K562 (cell line): ENCODE data around the gene CD8A. TPM values are rescaled to one million over a fixed set of nuclear protein-coding genes. Genes with fewer than 3 reads are reported as not detected.
A peak's percentile ranks its signal among the peaks of the same experiment; 100 is the strongest.

ENCODE experiments used
- ATAC-seq: fragments of 200-7000 bp; cut with Tn5 transposase; 3 replicates; pipeline ENCODE4 v1.9.1; 2020; ENCODE audit warnings: moderate library complexity
- BruUV-seq: library from RNA; stranded (reverse); fragments of 400-500 nt; replicated peaks from 2 replicates; lab custom pipeline; 2021; lab: Mats Ljungman, UMichigan
- CTCF ChIA-PET: fragments of 300-600 bp; formaldehyde crosslinking; extraction: SDS; loops from one replicate; lab custom pipeline; 2021; ENCODE audit warnings: low intra/inter-chr PET ratio; lab: Yijun Ruan, JAX
- POLR2A ChIA-PET: fragments of 300-600, 350-650 bp; sonication (Branson Sonifier 250); formaldehyde crosslinking; extraction: SDS; loops from one replicate; lab custom pipeline; 2021; ENCODE audit warnings: antibody characterized with exemption, inconsistent platforms; lab: Yijun Ruan, JAX
- DNase-seq, 4 experiments: peaks; one replicate each; pipeline versions ENCODE4 v3.0.0 to v3.0.0-alpha.2; 2011 to 2018; ENCODE audit warnings: low spot score in 3 of 4, mixed read lengths in 3 of 4; ENCODE audit errors: extremely low read depth in 1 of 4
- FAIRE-seq: peaks from 2 replicates; lab custom pipeline; 2011; peaks lifted over from hg19 to GRCh38; lab: Jason Lieb, UNC
- H2AFZ ChIP-seq: 2 replicates; pipeline ENCODE4 v1.6.0; 2011; ENCODE audit warnings: low read depth, low read length, control low read depth, inconsistent platforms
- H3K27ac ChIP-seq: fragments of 200-600 bp; 3 replicates; pipeline ENCODE4 v1.8.0; 2011; ENCODE audit warnings: low read depth, mild to moderate bottlenecking, control low read depth, inconsistent platforms, low read length, moderate library complexity, mixed read lengths; ENCODE audit errors: extremely low read depth
- H3K27me3 ChIP-seq, 2 experiments: fragments of 300-600 bp in 1 of 2; 2 replicates in 1 of 2; 3 replicates in 1 of 2; pipeline versions ENCODE4 v1.6.0 to v1.8.0; 2011; ENCODE audit warnings: inconsistent platforms in 2 of 2, low read length in 2 of 2, mild to moderate bottlenecking in 1 of 2, mixed read lengths in 1 of 2, moderate library complexity in 1 of 2; ENCODE audit not compliant: control insufficient read depth in 2 of 2, insufficient read depth in 2 of 2
- H3K36me3 ChIP-seq: fragments of 300-600 bp; 3 replicates; pipeline ENCODE4 v1.8.0; 2011; ENCODE audit warnings: mild to moderate bottlenecking, low read length, inconsistent platforms; ENCODE audit not compliant: control insufficient read depth, insufficient read depth
- H3K4me1 ChIP-seq, 2 experiments: fragments of 200-600 bp in 1 of 2; replicated peaks in 1 of 2; 2 replicates in 1 of 2; 3 replicates in 1 of 2; pipeline versions ENCODE4 v1.5.1 to v1.8.0; 2011; ENCODE audit warnings: inconsistent platforms in 2 of 2, low read length in 2 of 2, mild to moderate bottlenecking in 1 of 2, mixed read lengths in 1 of 2, moderate library complexity in 1 of 2; ENCODE audit not compliant: control insufficient read depth in 2 of 2, insufficient read depth in 2 of 2
- H3K4me2 ChIP-seq: 2 replicates; pipeline ENCODE4 v1.6.1; 2011; ENCODE audit warnings: low read length, control low read depth, inconsistent platforms, mixed read lengths; ENCODE audit not compliant: insufficient read depth
- H3K4me3 ChIP-seq: fragments of 200-600 bp; sonication (generic), shearing (Covaris generic); 2 replicates; pipeline ENCODE4 v1.5.1; 2016; ENCODE audit warnings: control low read depth, inconsistent platforms
- H3K79me2 ChIP-seq: fragments of 200-600 bp; 3 replicates; pipeline ENCODE4 v1.8.0; 2011; ENCODE audit warnings: low read length, inconsistent platforms; ENCODE audit not compliant: control insufficient read depth, insufficient read depth
- H3K9ac ChIP-seq, 2 experiments: 2 replicates each; pipeline versions ENCODE4 v1.6.0 to v1.6.1; 2011; ENCODE audit warnings: low read depth in 2 of 2, low read length in 2 of 2, control low read depth in 1 of 2, inconsistent platforms in 1 of 2, mild to moderate bottlenecking in 1 of 2, mixed read lengths in 1 of 2; ENCODE audit not compliant: insufficient read depth in 1 of 2
- H3K9me1 ChIP-seq: one replicate; pipeline ENCODE4 v1.6.0; 2011; ENCODE audit warnings: inconsistent platforms, mild to moderate bottlenecking, low read length, moderate library complexity; ENCODE audit not compliant: control insufficient read depth, insufficient read depth
- H3K9me3 ChIP-seq: replicated peaks from 2 replicates; pipeline ENCODE4 v1.5.1; 2011; ENCODE audit warnings: low read depth, low read length, inconsistent platforms; ENCODE audit not compliant: control insufficient read depth, insufficient read depth
- H4K20me1 ChIP-seq: replicated peaks from 2 replicates; pipeline ENCODE4 v1.6.1; 2011; ENCODE audit warnings: low read length, inconsistent platforms, mixed read lengths; ENCODE audit not compliant: control insufficient read depth, insufficient read depth
- E2F6 ChIP-seq, 2 experiments: IDR thresholded peaks; 2 replicates each; pipeline ENCODE4 v1.6.1; 2011; ENCODE audit warnings: borderline replicate concordance in 1 of 2, control low read depth in 1 of 2, low read depth in 1 of 2, low read length in 1 of 2, mild to moderate bottlenecking in 1 of 2, mixed read lengths in 1 of 2, moderate library complexity in 1 of 2; ENCODE audit not compliant: insufficient read depth in 1 of 2, insufficient read length in 1 of 2, poor library complexity in 1 of 2, severe bottlenecking in 1 of 2; ENCODE audit errors: extremely low read depth in 1 of 2
- L3MBTL2 ChIP-seq: fragments of 450-650 bp; IDR thresholded peaks from 2 replicates; pipeline ENCODE4 v1.6.1; 2016; ENCODE audit warnings: mild to moderate bottlenecking, moderate library complexity
- MGA ChIP-seq: fragments of 450-650 bp; IDR thresholded peaks from 2 replicates; pipeline ENCODE4 v1.6.1; 2016; ENCODE audit warnings: mild to moderate bottlenecking, moderate library complexity
- POLR2B ChIP-seq: fragments of 450-650 bp; IDR thresholded peaks from 2 replicates; pipeline ENCODE4 v1.6.1; 2018; ENCODE audit warnings: low read depth; ENCODE audit not compliant: partially characterized antibody
- ZNF583 ChIP-seq: fragments of 250-450 bp; sonication (Bioruptor Pico); IDR thresholded peaks from 2 replicates; pipeline ENCODE4 v1.4.0; 2020
- WGBS: fragments of 100-300 bp; shearing (Covaris generic); methylation state at CpG from one replicate; pipeline ENCODE4 v1.1.6; 2016; ENCODE audit warnings: low coverage, mixed read lengths; ENCODE audit not compliant: insufficient coverage; ENCODE audit errors: missing lambda C conversion rate; 5-methylcytosine and 5-hydroxymethylcytosine counted together
- in situ Hi-C: fragments of 300-500 bp; cut with MboI; formaldehyde crosslinking; loops from 4 replicates; pipeline ENCODE4 v1.15.0; 2018; ENCODE audit warnings: inconsistent platforms, mixed read lengths
- intact Hi-C: fragments of 100-400 bp; cut with micrococcal nuclease; formaldehyde crosslinking; loops from 2 replicates; pipeline ENCODE4 v1.14.2; 2022
- polyA plus RNA-seq, 8 experiments: library from polyadenylated mRNA; depleted of rRNA in 4 of 8; stranded (reverse) in 5 of 8; unstranded in 3 of 8; fragments of >200 nt; fragmentation: Nextera tagmentation in 2 of 8; fragmentation: Illumina TruSeq in 1 of 8; extraction: Ambion mirVana in 2 of 8; extraction: Trizol in 1 of 8; gene quantifications; 2 replicates each; pipeline versions ENCODE4 v1.2.1 to v1.2.3, GENCODE V29; 2011 to 2014; ENCODE audit warnings: inconsistent platforms in 1 of 8, missing spikeins in 1 of 8
- total RNA-seq, 7 experiments: library from RNA; depleted of rRNA in 6 of 7; stranded (reverse); fragments of >200 nt in 6 of 7; fragmentation: Illumina TruSeq in 2 of 7; extraction: Trizol in 2 of 7; gene quantifications; 2 replicates each; pipeline versions ENCODE4 v1.2.1 to v1.2.3, GENCODE V29; 2011 to 2021; ENCODE audit warnings: low replicate concordance in 1 of 7

CD8A gene
- total and polyA plus RNA-seq, 9 of the 15 experiments (the other 6 are each of a cell fraction or from before 2014, with no cell fraction given), result 0.07 TPM; not detected in 8

- Histone ChIP-seq H3K4me1 (peaks cover 0 to 17% of the 10 kb centered on the region in 2 experiments; a peak in 2 of 5 replicates), H3K4me2 (no peak overlapping the region), H3K9me3 (no peaks in the 10 kb centered on the region), H3K9me1 (peaks cover 4% of the 10 kb centered on the region), H3K9ac (no peak overlapping the region), H3K4me3 (no peak overlapping the region), H4K20me1 (no peaks in the 10 kb centered on the region), H3K36me3 (no peaks in the 10 kb centered on the region), H2AFZ (no peak overlapping the region), H3K79me2 (no peaks in the 10 kb centered on the region), H3K27ac (no peak overlapping the region), H3K27me3 (peaks cover 28 to 52% of the 10 kb centered on the region in 2 experiments; a peak in 4 of 5 replicates)
- no peak for ATAC-seq
- ChIA-PET CTCF (no interaction called here), POLR2A (no interaction called here)
- FAIRE-seq, result no peak
- BruUV-seq, result no TSS peak
- intact Hi-C loops, result no loop called here
- no peak for DNase-seq
- WGBS, result 42% methylated on average over 41 of the region's 64 CpGs
- in situ Hi-C loops, result no loop called here
- TF ChIP-seq E2F6 (IDR thresholded peaks at IDR 0.05; ENCODE audit: borderline replicate concordance in 1 of 2, extremely low read depth in 1 of 2, insufficient read depth in 1 of 2, insufficient read length in 1 of 2, low read depth in 1 of 2, low read length in 1 of 2, poor library complexity in 1 of 2, severe bottlenecking in 1 of 2), result peak in 1 of 2 experiments; percentile 74
- TF ChIP-seq POLR2B, result no peak
- TF ChIP-seq ZNF583 (CRISPR knock-in tag), result no peak
- 0 out of 2 replicates have a peak, but pooled peaks have one; percentile 38 for TF ChIP-seq MGA
- TF ChIP-seq L3MBTL2, result peak; percentile 50
These were observed 1.6 kb downstream of the CD8A start for GRCh38 chr2:86788881-86789686.
